HL-60 (cell line): ENCODE data around the gene PLXNB2.

ENCODE experiments used
- POLR2AphosphoS5 ChIP-seq: IDR thresholded peaks from 2 replicates; pipeline ENCODE4 v1.6.1; 2012; ENCODE audit warnings: low read depth
- SPI1 ChIP-seq: IDR thresholded peaks from 2 replicates; pipeline ENCODE4 v1.6.1; 2012; ENCODE audit warnings: low read depth, mild to moderate bottlenecking, borderline replicate concordance
- TF ChIP-seq, protein P1 (sequence below): IDR thresholded peaks from one replicate; pipeline ENCODE4 v1.5.1; 2011; ENCODE audit warnings: low read length, control low read depth, inconsistent platforms; ENCODE audit not compliant: insufficient read depth
- TF ChIP-seq, protein P2 (sequence below): IDR thresholded peaks from 2 replicates; pipeline ENCODE4 v1.6.1; 2012; ENCODE audit warnings: low read depth; ENCODE audit not compliant: insufficient replicate concordance

- TF ChIP-seq, protein P1, sequence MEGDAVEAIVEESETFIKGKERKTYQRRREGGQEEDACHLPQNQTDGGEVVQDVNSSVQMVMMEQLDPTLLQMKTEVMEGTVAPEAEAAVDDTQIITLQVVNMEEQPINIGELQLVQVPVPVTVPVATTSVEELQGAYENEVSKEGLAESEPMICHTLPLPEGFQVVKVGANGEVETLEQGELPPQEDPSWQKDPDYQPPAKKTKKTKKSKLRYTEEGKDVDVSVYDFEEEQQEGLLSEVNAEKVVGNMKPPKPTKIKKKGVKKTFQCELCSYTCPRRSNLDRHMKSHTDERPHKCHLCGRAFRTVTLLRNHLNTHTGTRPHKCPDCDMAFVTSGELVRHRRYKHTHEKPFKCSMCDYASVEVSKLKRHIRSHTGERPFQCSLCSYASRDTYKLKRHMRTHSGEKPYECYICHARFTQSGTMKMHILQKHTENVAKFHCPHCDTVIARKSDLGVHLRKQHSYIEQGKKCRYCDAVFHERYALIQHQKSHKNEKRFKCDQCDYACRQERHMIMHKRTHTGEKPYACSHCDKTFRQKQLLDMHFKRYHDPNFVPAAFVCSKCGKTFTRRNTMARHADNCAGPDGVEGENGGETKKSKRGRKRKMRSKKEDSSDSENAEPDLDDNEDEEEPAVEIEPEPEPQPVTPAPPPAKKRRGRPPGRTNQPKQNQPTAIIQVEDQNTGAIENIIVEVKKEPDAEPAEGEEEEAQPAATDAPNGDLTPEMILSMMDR: no peak
- no peak for TF ChIP-seq SPI1
- no peak for TF ChIP-seq POLR2AphosphoS5
- TF ChIP-seq, protein P2, sequence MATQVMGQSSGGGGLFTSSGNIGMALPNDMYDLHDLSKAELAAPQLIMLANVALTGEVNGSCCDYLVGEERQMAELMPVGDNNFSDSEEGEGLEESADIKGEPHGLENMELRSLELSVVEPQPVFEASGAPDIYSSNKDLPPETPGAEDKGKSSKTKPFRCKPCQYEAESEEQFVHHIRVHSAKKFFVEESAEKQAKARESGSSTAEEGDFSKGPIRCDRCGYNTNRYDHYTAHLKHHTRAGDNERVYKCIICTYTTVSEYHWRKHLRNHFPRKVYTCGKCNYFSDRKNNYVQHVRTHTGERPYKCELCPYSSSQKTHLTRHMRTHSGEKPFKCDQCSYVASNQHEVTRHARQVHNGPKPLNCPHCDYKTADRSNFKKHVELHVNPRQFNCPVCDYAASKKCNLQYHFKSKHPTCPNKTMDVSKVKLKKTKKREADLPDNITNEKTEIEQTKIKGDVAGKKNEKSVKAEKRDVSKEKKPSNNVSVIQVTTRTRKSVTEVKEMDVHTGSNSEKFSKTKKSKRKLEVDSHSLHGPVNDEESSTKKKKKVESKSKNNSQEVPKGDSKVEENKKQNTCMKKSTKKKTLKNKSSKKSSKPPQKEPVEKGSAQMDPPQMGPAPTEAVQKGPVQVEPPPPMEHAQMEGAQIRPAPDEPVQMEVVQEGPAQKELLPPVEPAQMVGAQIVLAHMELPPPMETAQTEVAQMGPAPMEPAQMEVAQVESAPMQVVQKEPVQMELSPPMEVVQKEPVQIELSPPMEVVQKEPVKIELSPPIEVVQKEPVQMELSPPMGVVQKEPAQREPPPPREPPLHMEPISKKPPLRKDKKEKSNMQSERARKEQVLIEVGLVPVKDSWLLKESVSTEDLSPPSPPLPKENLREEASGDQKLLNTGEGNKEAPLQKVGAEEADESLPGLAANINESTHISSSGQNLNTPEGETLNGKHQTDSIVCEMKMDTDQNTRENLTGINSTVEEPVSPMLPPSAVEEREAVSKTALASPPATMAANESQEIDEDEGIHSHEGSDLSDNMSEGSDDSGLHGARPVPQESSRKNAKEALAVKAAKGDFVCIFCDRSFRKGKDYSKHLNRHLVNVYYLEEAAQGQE: no peak
Observed at GRCh38 chr22:50225200-50225969, 82.1 kb downstream of the PLXNB2 start.
